Muscle layer of colon (tissue), 2 donors: Measurements from ENCODE around the gene VRK3.

Source experiments
- H3K27ac ChIP-seq: one replicate; pipeline ENCODE4 v1.7.0; 2013; ENCODE audit warnings: low read depth, mild to moderate bottlenecking, low read length, moderate library complexity
- H3K27me3 ChIP-seq, 2 donors: one replicate each; pipeline ENCODE4 v1.7.0; 2013; ENCODE audit warnings: low read length in 2 of 2, mild to moderate bottlenecking in 2 of 2; ENCODE audit not compliant: insufficient read depth in 2 of 2, control insufficient read depth in 1 of 2
- H3K36me3 ChIP-seq: one replicate; pipeline ENCODE4 v1.7.0; 2013; ENCODE audit warnings: mild to moderate bottlenecking, low read length; ENCODE audit not compliant: insufficient read depth
- H3K4me1 ChIP-seq: one replicate; pipeline ENCODE4 v1.7.0; 2013; ENCODE audit warnings: mild to moderate bottlenecking, low read length; ENCODE audit not compliant: insufficient read depth
- H3K4me3 ChIP-seq, 2 donors: one replicate each; pipeline ENCODE4 v1.7.0; 2013; ENCODE audit warnings: low read length in 2 of 2, low read depth in 1 of 2, mild to moderate bottlenecking in 1 of 2, moderate library complexity in 1 of 2
- H3K9ac ChIP-seq: one replicate; pipeline ENCODE4 v1.7.0; 2013; ENCODE audit warnings: low read length
- H3K9me3 ChIP-seq: one replicate; pipeline ENCODE4 v1.7.0; 2013; ENCODE audit warnings: mild to moderate bottlenecking, low read length
- donor health status: abdominal sarcoma.
- donor health status: Adenocarcinoma of cecum.

VRK3 gene

GRCh38 chr19:50003254-50003788 lies 21.9 kb downstream of the VRK3 start:
- Histone ChIP-seq H3K9me3 (peaks cover 3% of the 10 kb centered on the region), H3K4me3 (no peak overlapping the region), H3K27me3 (no peaks in the 10 kb centered on the region), H3K4me1 (peaks cover 13% of the 10 kb centered on the region), H3K27ac (no peak overlapping the region), H3K36me3 (peaks cover 68% of the 10 kb centered on the region), H3K9ac (no peak overlapping the region)

GRCh38 chr19:50002386-50002960 lies 22.7 kb downstream of the VRK3 start:
- no peak overlapping the region for H3K27ac ChIP-seq
- no peak overlapping the region for H3K9ac ChIP-seq
- no peaks in the 10 kb centered on the region for H3K27me3 ChIP-seq
- peaks cover 64% of the 10 kb centered on the region for H3K36me3 ChIP-seq
- peaks cover 3% of the 10 kb centered on the region for H3K9me3 ChIP-seq
- no peak overlapping the region for H3K4me3 ChIP-seq
- H3K4me1 ChIP-seq, result peaks cover 13% of the 10 kb centered on the region

GRCh38 chr19:50001775-50002174 lies 23.4 kb downstream of the VRK3 start:
- Histone ChIP-seq H3K4me1 (peaks cover 13% of the 10 kb centered on the region), H3K9ac (no peak overlapping the region), H3K27ac (no peak overlapping the region), H3K27me3 (no peaks in the 10 kb centered on the region), H3K9me3 (peaks cover 3% of the 10 kb centered on the region), H3K4me3 (no peak overlapping the region), H3K36me3 (peaks cover 64% of the 10 kb centered on the region)

- Histone ChIP-seq H3K4me1 (peaks cover 13% of the 10 kb centered on the region), H3K4me3 (no peak overlapping the region), H3K27ac (no peak overlapping the region), H3K36me3 (peaks cover 64% of the 10 kb centered on the region), H3K9ac (no peak overlapping the region), H3K27me3 (no peaks in the 10 kb centered on the region), H3K9me3 (peaks cover 3% of the 10 kb centered on the region)
Observed at GRCh38 chr19:50000841-50001557, 24.2 kb downstream of the VRK3 start.

- Histone ChIP-seq H3K9ac (no peak overlapping the region), H3K4me3 (no peak overlapping the region), H3K9me3 (peaks cover 3% of the 10 kb centered on the region), H3K27ac (no peak overlapping the region), H3K36me3 (peaks cover 61% of the 10 kb centered on the region), H3K27me3 (no peaks in the 10 kb centered on the region), H3K4me1 (peaks cover 13% of the 10 kb centered on the region)
Observed at GRCh38 chr19:50000038-50000840, 24.9 kb downstream of the VRK3 start.

- H3K27me3 ChIP-seq, result no peaks in the 10 kb centered on the region
- no peak overlapping the region for H3K4me3 ChIP-seq
- H3K36me3 ChIP-seq, result peaks cover 64% of the 10 kb centered on the region
- H3K27ac ChIP-seq, result no peak overlapping the region
- H3K9ac ChIP-seq, result no peak overlapping the region
- peaks cover 10% of the 10 kb centered on the region for H3K4me1 ChIP-seq
- peaks cover 3% of the 10 kb centered on the region for H3K9me3 ChIP-seq
Observed at GRCh38 chr19:49999371-50000010, 25.7 kb downstream of the VRK3 start.

GRCh38 chr19:49997709-49998108 lies 27.5 kb downstream of the VRK3 start:
- Histone ChIP-seq H3K4me1 (no peaks in the 10 kb centered on the region), H3K9ac (no peak overlapping the region), H3K27me3 (no peaks in the 10 kb centered on the region), H3K4me3 (no peak overlapping the region), H3K27ac (no peak overlapping the region), H3K36me3 (peaks cover 75% of the 10 kb centered on the region), H3K9me3 (peaks cover 3% of the 10 kb centered on the region)

- H3K36me3 ChIP-seq, result peaks cover 85% of the 10 kb centered on the region
- no peaks in the 10 kb centered on the region for H3K9me3 ChIP-seq
Observed at GRCh38 chr19:49988433-49988832, 36.7 kb downstream of the VRK3 start.

GRCh38 chr19:49988007-49988406 lies 37.2 kb downstream of the VRK3 start:
- Histone ChIP-seq H3K36me3 (peaks cover 89% of the 10 kb centered on the region), H3K9me3 (no peaks in the 10 kb centered on the region), H3K4me3 (no peak overlapping the region), H3K27me3 (no peaks in the 10 kb centered on the region), H3K4me1 (no peaks in the 10 kb centered on the region), H3K27ac (no peak overlapping the region), H3K9ac (no peak overlapping the region)

More at GRCh38 chr19:49988433-49988832, 36.7 kb downstream of the VRK3 start:
- Histone ChIP-seq H3K4me1 (no peaks in the 10 kb centered on the region), H3K4me3 (no peak overlapping the region), H3K9ac (no peak overlapping the region), H3K27ac (no peak overlapping the region), H3K27me3 (no peaks in the 10 kb centered on the region)

GRCh38 chr19:49987159-49987698 lies 37.9 kb downstream of the VRK3 start:
- H3K36me3 ChIP-seq, result peaks cover 86% of the 10 kb centered on the region
- no peaks in the 10 kb centered on the region for H3K27me3 ChIP-seq

GRCh38 chr19:49986354-49986753 lies 38.8 kb downstream of the VRK3 start:
- Histone ChIP-seq H3K4me3 (no peak overlapping the region), H3K9ac (no peak overlapping the region), H3K27ac (no peak overlapping the region), H3K9me3 (no peaks in the 10 kb centered on the region), H3K4me1 (no peaks in the 10 kb centered on the region), H3K36me3 (peaks cover 86% of the 10 kb centered on the region), H3K27me3 (no peaks in the 10 kb centered on the region)

More at GRCh38 chr19:49987159-49987698, 37.9 kb downstream of the VRK3 start:
- H3K27ac ChIP-seq, result no peak overlapping the region
- no peak overlapping the region for H3K9ac ChIP-seq
- H3K4me1 ChIP-seq, result no peaks in the 10 kb centered on the region
- H3K9me3 ChIP-seq, result no peaks in the 10 kb centered on the region
- no peak overlapping the region for H3K4me3 ChIP-seq
